Gastrocnemius medialis (tissue), 4 donors: ENCODE measurements around the gene LRRTM3. TPM values are rescaled to one million over a fixed set of nuclear protein-coding genes. Genes with fewer than 3 reads are reported as not detected.

Experiments
- ATAC-seq, 2 donors: fragments of 150-250 bp; one replicate each; pipeline ENCODE4 v1.9.1; 2016
- DNase-seq, 2 donors: peaks; one replicate each; pipeline ENCODE4 v3.0.0-alpha.2; 2019
- H3K27ac ChIP-seq, 4 donors: fragments of 200-600 bp; sonication (generic); 1 replicate in 1 of 4; 2 replicates in 3 of 4; pipeline ENCODE4 v1.5.1; 2016 to 2018; ENCODE audit warnings: mild to moderate bottlenecking in 2 of 4, moderate library complexity in 1 of 4
- H3K27me3 ChIP-seq, 3 donors: fragments of 200-600 bp; sonication (generic) in 2 of 3; 1 replicate in 1 of 3; 2 replicates in 2 of 3; pipeline versions ENCODE4 v1.5.1 to v1.6.0; 2016 to 2019; ENCODE audit warnings: mild to moderate bottlenecking in 1 of 3, moderate library complexity in 1 of 3
- H3K36me3 ChIP-seq, 2 donors: fragments of 200-600 bp; sonication (generic) in 1 of 2; one replicate each; pipeline ENCODE4 v1.5.1; 2017 to 2018
- H3K4me1 ChIP-seq, 2 donors: fragments of 200-600 bp; sonication (generic) in 1 of 2; one replicate each; pipeline ENCODE4 v1.5.1; 2016 to 2017; ENCODE audit warnings: mild to moderate bottlenecking in 2 of 2
- H3K4me3 ChIP-seq, 4 donors: fragments of 200-600 bp; sonication (generic) in 3 of 4; 1 replicate in 1 of 4; 2 replicates in 3 of 4; pipeline ENCODE4 v1.5.1; 2016 to 2019; ENCODE audit warnings: mild to moderate bottlenecking in 2 of 4
- H3K9me3 ChIP-seq, 3 donors: fragments of 200-600 bp; sonication (generic) in 2 of 3; 1 replicate in 1 of 3; 2 replicates in 2 of 3; pipeline ENCODE4 v1.5.1; 2016 to 2019
- POLR2A ChIP-seq, 2 donors: fragments of 450-650 bp; IDR thresholded peaks; one replicate each; pipeline ENCODE4 v1.6.1; 2017; ENCODE audit warnings: antibody characterized with exemption in 2 of 2, mild to moderate bottlenecking in 2 of 2, moderate library complexity in 2 of 2
- in situ Hi-C, 4 donors: fragments of 200-750 bp; cut with MboI; loops; one replicate each; pipeline versions ENCODE4 v1.15.0 to v1.8.0; 2017; ENCODE audit warnings: low sequenced_read_pairs in 4 of 4
- intact Hi-C: fragments of 100-400 bp; cut with DNase I; formaldehyde crosslinking; loops from one replicate; pipeline ENCODE4 v1.15.1; 2023; ENCODE audit warnings: low total_unique reads
- total RNA-seq, 4 donors: library from RNA; depleted of rRNA; stranded (reverse); fragments of >200 nt; gene quantifications; one replicate each; pipeline versions ENCODE4 v1.1.0 to v1.2.3, GENCODE V29; 2016
- TF ChIP-seq, protein P1 (sequence below), 5 experiments: fragments of 450-650 bp in 3 of 5; fragments of 200-600 bp in 2 of 5; sonication (generic) in 2 of 5; IDR thresholded peaks in 4 of 5; conservative IDR thresholded peaks in 1 of 5; 1 replicate in 4 of 5; 2 replicates in 1 of 5; pipeline ENCODE4 v1.5.1; 2016 to 2019; ENCODE audit warnings: antibody characterized with exemption in 5 of 5, mild to moderate bottlenecking in 3 of 5, moderate library complexity in 3 of 5

LRRTM3 gene
- total RNA-seq, 4 donors from 2014 or later: not detected

- Histone ChIP-seq H3K27ac (no peak overlapping the region), H3K4me3 (no peak overlapping the region), H3K36me3 (no peaks in the 10 kb centered on the region), H3K9me3 (no peaks in the 10 kb centered on the region), H3K4me1 (no peaks in the 10 kb centered on the region), H3K27me3 (no peaks in the 10 kb centered on the region)
- DNase-seq: no peak
- intact Hi-C loops: no loop called here
- TF ChIP-seq, protein P1, sequence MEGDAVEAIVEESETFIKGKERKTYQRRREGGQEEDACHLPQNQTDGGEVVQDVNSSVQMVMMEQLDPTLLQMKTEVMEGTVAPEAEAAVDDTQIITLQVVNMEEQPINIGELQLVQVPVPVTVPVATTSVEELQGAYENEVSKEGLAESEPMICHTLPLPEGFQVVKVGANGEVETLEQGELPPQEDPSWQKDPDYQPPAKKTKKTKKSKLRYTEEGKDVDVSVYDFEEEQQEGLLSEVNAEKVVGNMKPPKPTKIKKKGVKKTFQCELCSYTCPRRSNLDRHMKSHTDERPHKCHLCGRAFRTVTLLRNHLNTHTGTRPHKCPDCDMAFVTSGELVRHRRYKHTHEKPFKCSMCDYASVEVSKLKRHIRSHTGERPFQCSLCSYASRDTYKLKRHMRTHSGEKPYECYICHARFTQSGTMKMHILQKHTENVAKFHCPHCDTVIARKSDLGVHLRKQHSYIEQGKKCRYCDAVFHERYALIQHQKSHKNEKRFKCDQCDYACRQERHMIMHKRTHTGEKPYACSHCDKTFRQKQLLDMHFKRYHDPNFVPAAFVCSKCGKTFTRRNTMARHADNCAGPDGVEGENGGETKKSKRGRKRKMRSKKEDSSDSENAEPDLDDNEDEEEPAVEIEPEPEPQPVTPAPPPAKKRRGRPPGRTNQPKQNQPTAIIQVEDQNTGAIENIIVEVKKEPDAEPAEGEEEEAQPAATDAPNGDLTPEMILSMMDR (IDR thresholded peaks at IDR 0.05 in 4 of 5, conservative IDR thresholded peaks at IDR 0.05 in 1 of 5): no peak
- TF ChIP-seq POLR2A (IDR thresholded peaks at IDR 0.05): no peak
- ATAC-seq: no peak
- in situ Hi-C loops: no loop called here
Measured at GRCh38 chr10:67127441-67127840, 201.6 kb downstream of the LRRTM3 start.

GRCh38 chr10:67140641-67141040 is 214.8 kb downstream of the LRRTM3 start:
- Histone ChIP-seq H3K4me3 (no peak overlapping the region), H3K9me3 (no peaks in the 10 kb centered on the region), H3K4me1 (no peaks in the 10 kb centered on the region), H3K27me3 (no peaks in the 10 kb centered on the region), H3K27ac (no peak overlapping the region), H3K36me3 (no peaks in the 10 kb centered on the region)
- intact Hi-C loops (no loop called here), in situ Hi-C loops (no loop called here)
- DNase-seq (no peak), ATAC-seq (no peak)
- TF ChIP-seq, protein P1 (IDR thresholded peaks at IDR 0.05 in 4 of 5, conservative IDR thresholded peaks at IDR 0.05 in 1 of 5): no peak
- TF ChIP-seq POLR2A (IDR thresholded peaks at IDR 0.05): no peak

GRCh38 chr10:67141300-67141699 is 215.5 kb downstream of the LRRTM3 start:
- no peak overlapping the region for H3K4me3 ChIP-seq
- no peak overlapping the region for H3K27ac ChIP-seq
- intact Hi-C loops: no loop called here
- H3K27me3 ChIP-seq: no peaks in the 10 kb centered on the region
- H3K36me3 ChIP-seq: no peaks in the 10 kb centered on the region
- ATAC-seq: no peak
- H3K9me3 ChIP-seq: no peaks in the 10 kb centered on the region
- DNase-seq: no peak
- TF ChIP-seq, protein P1 (IDR thresholded peaks at IDR 0.05 in 4 of 5, conservative IDR thresholded peaks at IDR 0.05 in 1 of 5): no peak
- no peak for TF ChIP-seq POLR2A (IDR thresholded peaks at IDR 0.05)
- H3K4me1 ChIP-seq: no peaks in the 10 kb centered on the region
- in situ Hi-C loops: no loop called here

DNA sequence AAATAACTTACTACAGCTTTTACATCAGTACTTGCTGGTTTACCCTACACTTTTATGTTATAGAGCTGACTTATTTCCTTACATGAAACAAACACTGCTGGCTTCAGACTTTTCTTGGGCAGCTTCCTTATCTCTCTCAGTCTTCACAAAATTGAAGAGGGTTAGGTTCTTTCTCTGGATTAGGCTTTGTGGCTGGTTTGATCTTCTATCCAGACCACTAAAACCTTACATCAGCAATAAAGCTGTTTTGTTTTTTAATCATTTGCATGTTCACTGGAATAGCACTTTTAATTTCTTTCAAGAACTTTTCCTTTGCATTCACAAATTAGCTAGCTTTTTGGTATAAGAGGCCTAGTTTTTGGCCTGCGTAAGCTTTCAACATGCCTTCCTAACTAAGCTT is 218.7 kb downstream of the LRRTM3 start:
- DNase-seq: no peak
- no peak for ATAC-seq
- no peak overlapping the region for H3K4me3 ChIP-seq
- H3K9me3 ChIP-seq: no peaks in the 10 kb centered on the region
- no peak overlapping the region for H3K27ac ChIP-seq
- H3K27me3 ChIP-seq: no peaks in the 10 kb centered on the region
- TF ChIP-seq, protein P1 (IDR thresholded peaks at IDR 0.05 in 4 of 5, conservative IDR thresholded peaks at IDR 0.05 in 1 of 5): no peak
- no peak for TF ChIP-seq POLR2A (IDR thresholded peaks at IDR 0.05)
- in situ Hi-C loops (no loop called here), intact Hi-C loops (no loop called here)
- no peaks in the 10 kb centered on the region for H3K36me3 ChIP-seq
- H3K4me1 ChIP-seq: no peaks in the 10 kb centered on the region
